ENCODE results near the gene AXL. TPM values are rescaled to one million over a fixed set of nuclear protein-coding genes. Genes with fewer than 3 reads are reported as not detected.

The AXL gene
- polyA plus RNA-seq, 1 experiment: 260 TPM

GRCh38 chr19:41263042-41263849, 44.2 kb downstream of the AXL start:
- no peaks in the 10 kb centered on the region for H3K27me3 ChIP-seq (ENCODE audit: control insufficient read depth, insufficient read depth, low read length)
- DNase-seq (ENCODE audit: low read depth): peak; percentile 52
- H3K4me3 ChIP-seq (ENCODE audit: low read depth, low read length): peak overlapping the region; percentile 65
- CTCF ChIA-PET: interaction anchor here (0.8 to 9.2 kb wide), 9 partner anchors 11 to 58 kb away, joined by 4 to 125 read pairs (median 5); partner anchors contain the start of genes AXL and CCDC97
- no peak for TF ChIP-seq CTCF (IDR thresholded peaks at IDR 0.05; ENCODE audit: insufficient read depth, low read depth, low read length)
- POLR2A ChIA-PET: interaction anchor here (0.6 to 1.4 kb wide), 2 partner anchors 7 to 44 kb away, joined by 3 to 9 read pairs; partner anchors contain the start of gene AXL
- H3K36me3 ChIP-seq (ENCODE audit: control insufficient read depth, insufficient read depth, low read length): peaks cover 13% of the 10 kb centered on the region

GRCh38 chr19:41263850-41264580, 45.0 kb downstream of the AXL start, which contains the start of gene HNRNPUL1:
Gene HNRNPUL1, plus strand, starts transcription at chr19:41264372. Its CDS starts 132 bp downstream, at chr19:41264504.
- TF ChIP-seq CTCF (IDR thresholded peaks at IDR 0.05; ENCODE audit: insufficient read depth, low read depth, low read length): peak; percentile 40; the same call in 1 of the 2 replicates
- Histone ChIP-seq H3K4me3 (ENCODE audit: low read depth, low read length) (peak within 1 kb of the TSS; percentile 91), H3K36me3 (ENCODE audit: control insufficient read depth, insufficient read depth, low read length) (peaks cover 10% of the 10 kb centered on the region), H3K27me3 (ENCODE audit: control insufficient read depth, insufficient read depth, low read length) (no peaks in the 10 kb centered on the region)
- ChIA-PET CTCF (interaction anchor here (0.8 to 9.2 kb wide), 6 partner anchors 11 to 89 kb away, joined by 3 to 125 read pairs (median 8); partner anchors contain the start of genes AXL and CCDC97), POLR2A (interaction anchor here (0.6 to 1.4 kb wide), 2 partner anchors 8 to 45 kb away, joined by 3 to 9 read pairs; partner anchors contain the start of gene AXL)
- DNase-seq (ENCODE audit: low read depth): peak; percentile 100

GRCh38 chr19:41264581-41265394, 45.8 kb downstream of the AXL start:
- ChIA-PET CTCF (interaction anchor here (0.9 to 9.2 kb wide), 6 partner anchors 41 to 601 kb away, joined by 3 to 125 read pairs (median 8); partner anchors contain the start of genes AXL and CCDC97), POLR2A (interaction anchor here (1.4 kb wide), 1 partner anchor 46 kb away, joined by 9 read pairs; the partner anchor contains the start of gene AXL)
- Histone ChIP-seq H3K27me3 (ENCODE audit: control insufficient read depth, insufficient read depth, low read length) (no peaks in the 10 kb centered on the region), H3K36me3 (ENCODE audit: control insufficient read depth, insufficient read depth, low read length) (peaks cover 9% of the 10 kb centered on the region), H3K4me3 (ENCODE audit: low read depth, low read length) (peak overlapping the region; percentile 91)
- no peak for TF ChIP-seq CTCF (IDR thresholded peaks at IDR 0.05; ENCODE audit: insufficient read depth, low read depth, low read length)
- DNase-seq (ENCODE audit: low read depth): no peak

GRCh38 chr19:41265395-41266153, 46.6 kb downstream of the AXL start:
- Histone ChIP-seq H3K36me3 (ENCODE audit: control insufficient read depth, insufficient read depth, low read length) (peaks cover 8% of the 10 kb centered on the region), H3K4me3 (ENCODE audit: low read depth, low read length) (peak overlapping the region; percentile 91), H3K27me3 (ENCODE audit: control insufficient read depth, insufficient read depth, low read length) (no peaks in the 10 kb centered on the region)
- ChIA-PET CTCF (interaction anchor here (0.7 to 9.2 kb wide), 7 partner anchors 12 to 602 kb away, joined by 3 to 125 read pairs (median 3); partner anchors contain the start of genes CCDC97 and TGFB1), POLR2A (no interaction called here)
- DNase-seq (ENCODE audit: low read depth): no peak
- no peak for TF ChIP-seq CTCF (IDR thresholded peaks at IDR 0.05; ENCODE audit: insufficient read depth, low read depth, low read length)
